MM.1S (cell line): ENCODE results near the gene C10orf105.

Source experiments
- CTCF ChIP-seq: fragments of 300-600 bp; sonication (generic); IDR thresholded peaks from 2 replicates; pipeline ENCODE4 v1.5.1; 2016; ENCODE audit warnings: antibody characterized with exemption, low read length, mixed read lengths
- EZH2 ChIP-seq: fragments of 300-600 bp; sonication (generic); optimal IDR thresholded peaks from 2 replicates; pipeline ENCODE3; 2017; ENCODE audit warnings: low read depth, mild to moderate bottlenecking, antibody characterized with exemption, low read length, mixed read lengths
- EZH2phosphoT487 ChIP-seq: fragments of 300-600 bp; sonication (generic); IDR thresholded peaks from 2 replicates; pipeline ENCODE4 v1.6.1; 2018; ENCODE audit warnings: antibody characterized with exemption, low read length

- TF ChIP-seq CTCF: no peak
- no peak for TF ChIP-seq EZH2
- no peak for TF ChIP-seq EZH2phosphoT487
These were observed 32.1 kb upstream of the C10orf105 start for GRCh38 chr10:71751515-71752224.
